Mucosa of stomach (tissue), 1 donor: ENCODE results near the gene EYA2.
"Not testable (repeated sequence)": the region's sequence is repeated elsewhere in the genome, so short reads cannot be mapped to it uniquely, and the experiment has no call there.

ENCODE experiments used
- H3K27me3 ChIP-seq: one replicate; pipeline ENCODE4 v1.7.0; 2013; ENCODE audit warnings: mild to moderate bottlenecking, low read length; ENCODE audit not compliant: control insufficient read depth, insufficient read depth
- H3K36me3 ChIP-seq: one replicate; pipeline ENCODE4 v1.7.0; 2013; ENCODE audit warnings: low read length; ENCODE audit not compliant: control insufficient read depth, insufficient read depth
- H3K4me1 ChIP-seq: one replicate; pipeline ENCODE4 v1.7.0; 2013; ENCODE audit warnings: mild to moderate bottlenecking, low read length; ENCODE audit not compliant: control insufficient read depth, insufficient read depth
- H3K4me3 ChIP-seq: one replicate; pipeline ENCODE4 v1.7.0; 2013; ENCODE audit warnings: low read length
- H3K9ac ChIP-seq: one replicate; pipeline ENCODE4 v1.7.0; 2013; ENCODE audit warnings: mild to moderate bottlenecking, low read length, moderate library complexity
- H3K9me3 ChIP-seq: one replicate; pipeline ENCODE4 v1.7.0; 2013; ENCODE audit warnings: mild to moderate bottlenecking, low read length, moderate library complexity; ENCODE audit not compliant: control insufficient read depth
- donor health status: Pancreatic carcinoma.

EYA2 gene

GRCh38 chr20:46917155-46917554 is 22.5 kb downstream of the EYA2 start:
- Histone ChIP-seq H3K27me3 (no peaks in the 10 kb centered on the region), H3K4me3 (no peak overlapping the region), H3K9ac (no peak overlapping the region), H3K9me3 (no peaks in the 10 kb centered on the region), H3K36me3 (no peaks in the 10 kb centered on the region), H3K4me1 (peaks cover 18% of the 10 kb centered on the region)

DNA sequence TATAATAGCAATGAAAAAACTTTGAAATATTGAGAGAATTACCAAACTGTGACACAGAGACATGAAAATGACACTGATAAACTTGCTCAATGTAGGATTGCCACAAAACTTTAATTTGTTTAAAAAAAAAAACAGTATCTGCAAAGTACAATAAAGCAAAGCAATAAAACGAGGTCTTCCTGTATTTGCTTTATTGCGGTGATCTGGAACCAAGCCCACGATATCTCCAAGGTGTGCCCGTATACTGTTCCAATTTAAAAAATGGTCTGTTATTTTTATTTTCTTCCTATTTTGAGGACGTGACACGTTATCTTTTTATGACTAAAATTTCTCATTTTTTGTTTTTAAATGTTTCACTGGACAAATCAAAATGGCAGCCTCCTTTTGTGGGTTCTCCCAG is 25.5 kb downstream of the EYA2 start:
- no peak overlapping the region for H3K4me3 ChIP-seq
- no peaks in the 10 kb centered on the region for H3K9me3 ChIP-seq
- peaks cover 18% of the 10 kb centered on the region for H3K4me1 ChIP-seq
- H3K36me3 ChIP-seq, result no peaks in the 10 kb centered on the region
- H3K27me3 ChIP-seq, result no peaks in the 10 kb centered on the region
- no peak overlapping the region for H3K9ac ChIP-seq

DNA sequence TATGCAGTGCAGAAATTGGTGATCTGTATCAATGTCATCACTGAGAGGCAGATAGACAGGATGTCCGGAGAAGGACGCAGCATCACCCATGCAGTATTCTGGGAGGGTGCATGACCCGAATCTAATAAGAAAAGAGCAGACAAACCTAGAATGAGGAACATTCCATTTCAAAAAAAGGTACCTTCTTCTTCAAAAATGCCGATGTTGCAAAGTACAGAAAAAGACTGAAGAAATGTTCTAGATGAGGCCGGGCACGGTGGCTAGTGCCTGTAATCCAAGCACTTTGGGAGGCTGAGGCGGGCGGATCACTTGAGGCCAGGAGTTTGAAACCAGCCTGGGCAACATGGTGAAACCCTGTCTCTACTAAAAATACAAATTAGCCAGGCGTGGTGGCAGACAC is 28.2 kb downstream of the EYA2 start:
- not testable (repeated sequence) for H3K4me1 ChIP-seq, H3K4me3 ChIP-seq, H3K36me3 ChIP-seq, H3K9ac ChIP-seq, H3K27me3 ChIP-seq, H3K9me3 ChIP-seq

DNA sequence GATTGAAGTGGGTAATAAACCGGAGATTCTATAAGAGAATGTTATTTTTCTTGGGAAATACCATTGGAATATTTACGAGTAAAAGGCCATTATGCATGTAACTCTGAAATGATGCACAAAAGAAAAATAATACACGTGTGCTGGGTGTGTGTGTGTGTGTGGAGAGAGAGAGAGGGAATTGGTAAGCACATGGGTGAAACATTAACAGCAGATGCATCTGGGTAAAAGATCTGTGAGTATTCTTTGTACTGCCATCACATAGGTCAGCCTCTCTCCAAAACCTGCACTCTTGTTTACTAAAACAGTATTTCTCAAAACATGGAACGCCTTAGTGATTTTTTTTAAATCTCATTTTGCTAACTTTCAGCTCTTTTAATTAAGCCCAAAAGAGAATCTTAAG is 28.9 kb downstream of the EYA2 start:
- Histone ChIP-seq H3K4me1 (peaks cover 7% of the 10 kb centered on the region), H3K4me3 (no peak overlapping the region), H3K9me3 (no peaks in the 10 kb centered on the region)

GRCh38 chr20:46928580-46929132 is 34.0 kb downstream of the EYA2 start:
- Histone ChIP-seq H3K27me3 (no peaks in the 10 kb centered on the region), H3K36me3 (no peaks in the 10 kb centered on the region), H3K9me3 (no peaks in the 10 kb centered on the region), H3K9ac (no peak overlapping the region), H3K4me1 (no peaks in the 10 kb centered on the region), H3K4me3 (no peak overlapping the region)

More for the DNA sequence above, 28.9 kb downstream of the EYA2 start:
- H3K9ac ChIP-seq, result no peak overlapping the region
- H3K27me3 ChIP-seq, result no peaks in the 10 kb centered on the region
- no peaks in the 10 kb centered on the region for H3K36me3 ChIP-seq

- no peaks in the 10 kb centered on the region for H3K36me3 ChIP-seq
- no peak overlapping the region for H3K4me3 ChIP-seq
- H3K4me1 ChIP-seq, result no peaks in the 10 kb centered on the region
- H3K27me3 ChIP-seq, result no peaks in the 10 kb centered on the region
- H3K9me3 ChIP-seq, result no peaks in the 10 kb centered on the region
- no peak overlapping the region for H3K9ac ChIP-seq
Observed at GRCh38 chr20:46929902-46930301, 35.3 kb downstream of the EYA2 start.

GRCh38 chr20:46930640-46931339 is 36.1 kb downstream of the EYA2 start:
- no peak overlapping the region for H3K4me3 ChIP-seq
- H3K9me3 ChIP-seq, result no peaks in the 10 kb centered on the region
- H3K36me3 ChIP-seq, result no peaks in the 10 kb centered on the region
- no peaks in the 10 kb centered on the region for H3K4me1 ChIP-seq
- H3K27me3 ChIP-seq, result no peaks in the 10 kb centered on the region
- no peak overlapping the region for H3K9ac ChIP-seq

- Histone ChIP-seq H3K9me3 (no peaks in the 10 kb centered on the region), H3K4me3 (no peak overlapping the region), H3K27me3 (no peaks in the 10 kb centered on the region), H3K4me1 (no peaks in the 10 kb centered on the region), H3K9ac (no peak overlapping the region), H3K36me3 (no peaks in the 10 kb centered on the region)
Observed at GRCh38 chr20:46931699-46932098, 37.1 kb downstream of the EYA2 start.

- H3K4me1 ChIP-seq, H3K4me3 ChIP-seq, H3K36me3 ChIP-seq, H3K27me3 ChIP-seq, H3K9ac ChIP-seq, H3K9me3 ChIP-seq: not testable (repeated sequence)
Observed at GRCh38 chr20:46932439-46932838, 37.8 kb downstream of the EYA2 start.

DNA sequence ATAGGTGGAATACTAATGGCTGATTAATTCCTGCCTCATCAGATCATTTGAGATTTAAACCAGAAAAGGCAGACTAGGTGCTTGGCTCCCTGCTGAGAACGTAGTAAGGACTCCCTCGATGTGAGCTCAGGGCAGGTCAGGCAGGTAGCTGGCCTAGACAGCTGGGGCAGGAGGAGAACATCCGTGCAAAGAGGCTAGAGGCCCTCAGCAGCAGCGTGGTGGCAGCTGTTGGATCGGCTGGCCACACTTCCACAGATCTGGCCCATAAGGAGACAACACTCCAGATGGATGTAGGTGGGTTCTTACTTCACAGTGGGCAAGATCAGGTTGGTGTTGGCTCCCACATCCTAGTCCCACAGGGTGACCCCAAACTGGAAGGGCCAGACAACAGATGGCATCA is 38.5 kb downstream of the EYA2 start:
- Histone ChIP-seq H3K4me3 (no peak overlapping the region), H3K9ac (no peak overlapping the region), H3K4me1 (no peaks in the 10 kb centered on the region), H3K27me3 (no peaks in the 10 kb centered on the region), H3K36me3 (no peaks in the 10 kb centered on the region), H3K9me3 (no peaks in the 10 kb centered on the region)

- Histone ChIP-seq H3K4me3 (no peak overlapping the region), H3K27me3 (no peaks in the 10 kb centered on the region), H3K36me3 (no peaks in the 10 kb centered on the region), H3K4me1 (no peaks in the 10 kb centered on the region), H3K9ac (no peak overlapping the region), H3K9me3 (no peaks in the 10 kb centered on the region)
Observed at GRCh38 chr20:46934746-46935287, 40.2 kb downstream of the EYA2 start.

DNA sequence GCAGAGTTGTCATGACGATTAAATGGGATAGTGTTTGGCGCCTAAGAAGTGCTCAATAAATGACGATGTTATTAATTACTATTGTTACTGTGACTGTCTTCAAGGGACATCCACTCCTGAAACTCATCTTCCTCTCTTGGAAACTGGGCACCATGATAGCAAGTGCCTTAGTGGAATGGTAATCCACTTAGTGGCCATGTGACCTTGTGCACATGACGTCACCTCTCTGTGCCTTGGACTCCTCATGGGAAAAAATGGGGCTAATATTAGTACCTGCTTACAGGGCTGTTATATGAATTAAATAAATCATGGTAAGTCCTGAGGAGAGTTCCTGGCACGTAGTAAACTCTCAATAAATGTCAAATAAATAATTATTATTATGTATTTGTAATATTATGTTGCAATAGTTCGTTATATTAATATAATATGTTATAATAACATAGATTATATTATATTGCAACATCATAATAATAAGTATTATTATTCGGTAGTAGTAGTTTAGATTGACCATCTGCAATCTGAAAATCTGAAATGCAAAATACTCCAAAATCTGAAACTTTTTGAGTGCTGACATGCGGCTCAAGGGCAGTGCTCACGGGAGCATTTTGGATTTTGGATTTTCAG is 40.9 kb downstream of the EYA2 start:
- no peaks in the 10 kb centered on the region for H3K27me3 ChIP-seq
- no peaks in the 10 kb centered on the region for H3K36me3 ChIP-seq
- no peak overlapping the region for H3K9ac ChIP-seq
- no peaks in the 10 kb centered on the region for H3K9me3 ChIP-seq
- H3K4me3 ChIP-seq, result no peak overlapping the region
- H3K4me1 ChIP-seq, result no peaks in the 10 kb centered on the region
